ENCODE measurements around the gene GRID1.

Gene GRID1

DNA sequence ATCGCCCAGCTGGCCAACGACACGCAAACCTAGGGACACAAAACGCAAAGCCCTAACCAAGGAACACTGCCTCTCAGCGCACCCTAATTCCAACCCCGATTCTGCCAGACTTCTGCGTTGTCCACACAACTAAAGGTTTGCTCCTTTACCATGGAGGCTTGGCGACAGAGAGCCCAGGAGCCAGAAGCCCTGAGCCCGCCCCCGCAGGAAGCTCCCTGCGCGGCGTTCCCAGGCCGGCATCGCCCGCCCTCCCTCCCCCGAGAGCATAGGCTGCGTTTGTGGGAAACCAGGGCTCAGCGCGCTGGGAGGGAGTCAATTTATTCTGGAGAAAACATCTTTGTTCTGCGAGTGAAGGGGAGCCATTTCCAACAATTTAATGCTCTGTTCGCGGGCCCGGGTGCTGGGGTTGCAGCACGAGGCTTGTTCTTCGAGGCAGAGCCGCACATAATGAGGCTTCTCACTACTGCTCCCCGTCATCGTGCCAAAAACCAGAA, 103.9 kb downstream of the GRID1 start:
- H3K4me3 ChIP-seq (ENCODE audit: low read depth, low read length): no peak overlapping the region
- DNase-seq (ENCODE audit: low read depth): no peak
- TF ChIP-seq, protein P1, sequence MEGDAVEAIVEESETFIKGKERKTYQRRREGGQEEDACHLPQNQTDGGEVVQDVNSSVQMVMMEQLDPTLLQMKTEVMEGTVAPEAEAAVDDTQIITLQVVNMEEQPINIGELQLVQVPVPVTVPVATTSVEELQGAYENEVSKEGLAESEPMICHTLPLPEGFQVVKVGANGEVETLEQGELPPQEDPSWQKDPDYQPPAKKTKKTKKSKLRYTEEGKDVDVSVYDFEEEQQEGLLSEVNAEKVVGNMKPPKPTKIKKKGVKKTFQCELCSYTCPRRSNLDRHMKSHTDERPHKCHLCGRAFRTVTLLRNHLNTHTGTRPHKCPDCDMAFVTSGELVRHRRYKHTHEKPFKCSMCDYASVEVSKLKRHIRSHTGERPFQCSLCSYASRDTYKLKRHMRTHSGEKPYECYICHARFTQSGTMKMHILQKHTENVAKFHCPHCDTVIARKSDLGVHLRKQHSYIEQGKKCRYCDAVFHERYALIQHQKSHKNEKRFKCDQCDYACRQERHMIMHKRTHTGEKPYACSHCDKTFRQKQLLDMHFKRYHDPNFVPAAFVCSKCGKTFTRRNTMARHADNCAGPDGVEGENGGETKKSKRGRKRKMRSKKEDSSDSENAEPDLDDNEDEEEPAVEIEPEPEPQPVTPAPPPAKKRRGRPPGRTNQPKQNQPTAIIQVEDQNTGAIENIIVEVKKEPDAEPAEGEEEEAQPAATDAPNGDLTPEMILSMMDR (conservative IDR thresholded peaks at IDR 0.05; ENCODE audit: low read depth, low read length): no peak

DNA sequence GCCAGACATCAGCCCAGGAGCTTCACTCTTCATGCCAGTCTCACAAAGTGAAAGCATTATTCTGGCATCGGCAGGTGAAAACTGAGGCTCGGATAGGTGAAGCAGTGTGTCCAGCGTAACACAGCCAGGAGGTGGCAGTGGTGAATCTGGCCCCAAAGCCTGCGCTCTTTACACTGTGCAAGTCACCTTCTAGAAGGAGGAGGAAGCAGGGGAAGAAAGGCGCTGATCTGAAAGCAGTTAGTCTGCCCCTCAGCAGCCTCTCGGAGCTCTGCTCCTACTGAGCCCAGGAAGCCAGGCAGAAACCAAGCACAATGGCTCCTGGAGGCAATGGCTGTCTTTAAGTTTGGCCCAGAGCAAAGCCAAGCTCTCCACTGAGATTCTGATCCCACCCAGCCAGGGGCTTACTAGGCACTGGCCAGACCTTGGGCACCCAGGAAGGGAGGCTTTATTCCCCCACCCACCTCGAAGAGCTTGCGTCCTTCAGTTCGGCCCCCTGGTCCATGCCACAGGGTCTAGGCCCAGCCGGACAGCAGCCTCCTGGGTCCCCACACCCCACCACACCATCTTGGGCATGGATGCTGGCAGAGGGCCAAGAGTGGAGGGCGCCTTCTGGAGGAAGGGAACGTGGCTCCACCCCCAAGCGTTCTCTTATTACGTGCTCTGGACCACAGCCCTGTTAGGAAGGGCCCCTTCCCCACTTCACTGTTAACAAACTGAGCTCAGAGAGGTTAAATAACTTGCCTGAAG, 104.5 kb downstream of the GRID1 start:
- peak; percentile 1 for DNase-seq (ENCODE audit: low read depth)
- H3K4me3 ChIP-seq (ENCODE audit: low read depth, low read length): no peak overlapping the region
- TF ChIP-seq, protein P1 (conservative IDR thresholded peaks at IDR 0.05; ENCODE audit: low read depth, low read length): peak; percentile 7

DNA sequence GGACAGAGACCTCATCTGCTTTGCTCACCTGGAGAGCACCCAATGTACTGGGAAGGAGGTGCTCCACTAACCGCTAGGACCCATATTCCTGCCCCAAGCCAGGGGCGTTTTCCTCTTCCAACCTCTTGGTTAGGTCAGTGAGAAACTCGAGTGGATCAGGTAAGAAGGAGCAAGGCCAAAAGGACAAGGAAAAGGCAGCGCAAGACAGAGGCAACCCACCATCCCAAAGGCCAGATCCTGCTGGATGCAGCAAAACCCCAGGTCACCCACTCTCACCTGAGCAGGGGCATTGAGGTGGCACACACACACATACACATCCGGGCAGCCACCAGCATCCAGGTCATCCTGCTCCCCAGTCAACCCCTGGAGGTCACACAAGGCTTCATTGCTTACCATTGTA, 105.1 kb downstream of the GRID1 start:
- H3K4me3 ChIP-seq (ENCODE audit: low read depth, low read length): no peak overlapping the region
- TF ChIP-seq, protein P1 (conservative IDR thresholded peaks at IDR 0.05; ENCODE audit: low read depth, low read length): no peak
- DNase-seq (ENCODE audit: low read depth): no peak

DNA sequence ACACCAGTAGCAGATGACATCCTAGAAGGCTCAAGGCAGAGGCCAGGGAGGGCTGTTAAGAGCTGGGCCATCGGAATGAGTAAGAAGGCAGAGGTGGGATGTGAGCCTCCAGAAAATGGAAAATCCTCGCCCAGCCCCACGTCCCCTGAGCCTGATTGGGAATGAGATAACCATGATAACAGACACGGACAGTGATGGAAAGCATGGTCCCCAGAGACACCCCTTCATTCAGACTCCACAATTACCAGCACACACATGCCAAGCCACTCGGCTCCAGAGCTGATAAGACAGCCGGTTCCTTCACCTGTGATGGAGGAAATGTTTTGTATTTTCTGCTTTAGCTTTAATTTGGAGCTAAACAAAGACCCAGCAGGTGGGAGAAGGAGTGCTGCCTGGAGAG, 106.0 kb downstream of the GRID1 start:
- DNase-seq (ENCODE audit: low read depth): no peak
- no peak overlapping the region for H3K4me3 ChIP-seq (ENCODE audit: low read depth, low read length)
- TF ChIP-seq, protein P1 (conservative IDR thresholded peaks at IDR 0.05; ENCODE audit: low read depth, low read length): no peak

DNA sequence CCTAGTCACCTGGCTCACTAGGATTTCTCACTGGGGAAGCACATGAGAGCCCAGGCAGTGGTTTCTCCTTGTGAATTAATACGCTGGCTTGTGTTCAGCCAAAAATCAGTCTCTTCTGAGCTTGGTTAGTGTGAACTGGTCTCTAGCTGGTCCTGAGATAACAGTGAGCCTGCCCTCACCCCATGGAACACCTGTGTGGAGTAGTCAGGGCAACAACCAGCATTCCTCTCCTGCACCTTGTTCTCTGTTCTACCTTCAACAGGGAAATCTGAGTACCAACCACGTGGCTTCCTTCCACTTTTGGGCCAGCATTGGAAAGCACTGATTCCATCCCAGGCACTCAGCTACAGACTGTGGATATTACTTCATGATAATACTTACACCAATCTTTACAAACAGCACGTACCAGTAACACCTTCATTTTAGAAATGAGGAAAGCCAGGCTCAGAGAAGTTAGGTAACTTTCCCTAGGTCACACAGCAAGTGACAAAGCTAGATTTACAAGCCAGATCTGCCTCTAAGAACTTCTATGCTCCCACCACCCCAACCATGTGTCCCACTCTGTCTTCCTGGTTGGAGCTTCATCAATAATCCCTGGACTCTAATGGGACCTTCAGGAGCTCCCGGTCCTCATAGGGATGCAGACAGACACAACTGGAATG, 106.6 kb downstream of the GRID1 start:
- DNase-seq (ENCODE audit: low read depth): no peak
- TF ChIP-seq, protein P1 (conservative IDR thresholded peaks at IDR 0.05; ENCODE audit: low read depth, low read length): no peak

DNA sequence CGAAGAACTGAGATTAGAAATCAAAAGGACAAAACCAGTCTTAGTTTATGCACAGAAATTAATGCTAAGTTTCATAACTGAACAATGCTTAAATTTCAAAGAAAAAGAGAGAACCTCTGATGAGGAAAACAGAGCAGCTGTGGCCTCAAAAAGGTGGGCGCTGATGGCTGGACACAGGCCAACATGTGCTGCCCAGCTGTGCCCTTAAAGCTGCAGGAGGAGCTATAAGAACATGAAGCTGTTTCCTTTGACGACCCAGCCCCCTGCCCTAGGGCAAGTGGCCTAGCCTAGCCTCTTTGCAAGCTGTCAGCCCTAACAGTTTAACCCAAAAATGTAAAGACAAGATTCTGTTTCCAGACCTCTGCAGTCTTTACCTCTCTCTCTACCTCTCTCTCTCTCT, 107.7 kb downstream of the GRID1 start:
- no peak overlapping the region for H3K4me3 ChIP-seq (ENCODE audit: low read depth, low read length)
- TF ChIP-seq, protein P1 (conservative IDR thresholded peaks at IDR 0.05; ENCODE audit: low read depth, low read length): no peak
- no peak for DNase-seq (ENCODE audit: low read depth)

More for the DNA sequence above, 106.6 kb downstream of the GRID1 start:
- no peak overlapping the region for H3K4me3 ChIP-seq (ENCODE audit: low read depth, low read length)

Measured in choroid plexus epithelial cell (primary cell).